ENCODE results near the gene RANBP1.
A peak's percentile ranks its signal among the peaks of the same experiment; 100 is the strongest.
"Not testable (repeated sequence)": the region's sequence is repeated elsewhere in the genome, so short reads cannot be mapped to it uniquely, and the experiment has no call there.

RANBP1 gene

DNA sequence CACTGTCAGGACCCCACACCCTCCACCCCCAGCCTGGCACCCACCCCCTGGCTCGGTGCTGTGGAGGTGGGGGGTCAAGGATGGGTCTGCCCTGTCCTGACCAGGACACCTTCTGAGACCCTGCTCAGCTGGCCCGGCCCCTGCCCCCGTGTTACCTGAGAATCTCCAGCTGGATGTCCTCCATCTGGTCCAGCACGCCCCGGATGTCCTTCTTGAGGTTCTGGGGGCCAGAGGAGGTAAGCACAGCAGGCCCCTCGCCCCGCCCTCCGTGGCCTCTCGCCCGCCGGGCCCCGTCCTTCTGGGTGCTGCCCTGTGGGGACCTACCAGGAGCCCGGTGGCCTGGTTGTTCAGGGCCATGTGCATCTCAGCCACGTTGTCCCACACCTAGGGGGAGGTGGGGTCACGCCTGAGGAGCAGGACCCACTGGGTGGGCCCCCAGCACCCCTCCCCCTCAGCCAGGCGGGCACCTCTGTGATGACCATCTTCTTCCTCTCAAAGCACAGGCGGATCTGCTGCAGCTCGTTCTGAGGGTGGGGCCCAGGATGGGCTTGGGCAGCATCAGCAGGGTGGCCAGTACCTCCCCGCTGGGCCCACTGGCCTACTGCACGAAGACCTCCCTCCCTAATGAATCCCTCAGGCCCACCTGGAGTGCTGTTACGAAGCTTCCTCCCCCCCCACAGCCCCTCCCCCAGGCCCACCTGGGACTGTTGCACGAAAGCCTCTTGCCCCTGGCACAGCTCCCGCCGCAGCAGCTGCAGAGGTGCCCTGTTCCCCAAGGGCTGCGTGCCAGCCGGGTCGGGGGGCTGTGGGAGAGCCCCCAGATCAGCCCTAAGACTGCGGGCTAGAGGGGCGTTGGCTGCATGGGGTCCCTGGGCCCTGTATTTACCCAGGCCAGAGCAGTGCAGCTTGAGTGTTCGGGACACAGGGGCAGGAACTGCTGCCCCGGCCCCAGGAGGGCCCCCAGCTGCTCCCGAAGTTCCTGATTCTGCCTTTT is 33.6 kb downstream of the RANBP1 start:
- no peak for DNase-seq (ENCODE audit: low read depth in 2 of 2, low spot score in 1 of 2)

GRCh38 chr22:20150381-20151275 is 34.7 kb downstream of the RANBP1 start, which contains the start of gene CCDC188:
Gene CCDC188, minus strand, starts transcription at chr22:20151055. Its CDS starts 69 bp downstream, at chr22:20150986.
- no peak for DNase-seq (ENCODE audit: low read depth in 2 of 2, low spot score in 1 of 2)

DNA sequence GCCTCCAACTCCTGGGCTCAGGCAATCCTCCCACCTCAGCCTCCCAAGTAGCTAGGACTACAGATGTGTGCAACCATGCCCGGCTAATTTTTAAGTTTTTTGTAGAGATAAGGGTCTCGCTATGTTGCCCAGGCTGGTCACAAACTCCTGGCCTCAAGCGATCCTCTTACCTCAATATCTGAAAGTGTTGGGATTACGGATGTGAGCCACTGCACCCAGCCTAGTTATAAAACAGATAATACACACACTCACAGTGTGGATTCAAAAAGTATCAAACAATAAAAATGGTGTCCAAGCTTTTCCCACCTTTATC is 35.3 kb downstream of the RANBP1 start:
- DNase-seq (ENCODE audit: low read depth in 2 of 2, low spot score in 1 of 2), result no peak

- no peak for DNase-seq (ENCODE audit: low read depth in 2 of 2, low spot score in 1 of 2)
Measured at GRCh38 chr22:20152464-20152890, 36.6 kb downstream of the RANBP1 start.

GRCh38 chr22:20153945-20154344 is 38.0 kb downstream of the RANBP1 start:
- DNase-seq (ENCODE audit: low read depth in 2 of 2, low spot score in 1 of 2), result no peak

DNA sequence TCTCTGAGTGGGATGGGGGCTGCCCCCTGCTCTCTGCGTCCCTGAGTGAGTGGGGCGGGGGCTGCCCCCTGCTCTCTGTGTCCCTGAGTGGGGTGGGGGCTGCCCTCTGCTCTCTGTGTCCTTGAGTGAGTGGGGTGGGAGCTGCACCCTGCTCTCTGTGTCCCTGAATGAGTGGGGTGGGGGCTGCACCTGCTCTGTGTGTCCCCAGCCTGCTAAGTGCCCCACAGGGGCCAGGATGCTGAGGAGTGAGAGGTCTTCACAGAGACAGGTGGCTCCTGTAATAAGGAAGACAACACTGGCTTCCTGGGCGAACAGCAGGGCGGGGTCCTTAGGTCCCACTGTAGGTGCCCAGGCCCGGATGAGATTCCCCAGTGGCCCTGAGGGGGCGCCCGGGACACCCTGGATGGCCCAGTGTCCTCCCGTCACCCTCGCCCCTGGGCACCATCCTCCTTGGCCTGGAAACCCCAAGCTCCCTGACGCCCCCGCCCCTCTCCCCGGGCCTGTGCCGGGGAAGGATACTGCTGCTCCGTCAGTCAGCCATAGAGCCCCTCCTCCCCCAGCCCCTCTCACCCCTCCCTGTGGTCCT is 38.8 kb downstream of the RANBP1 start:
- no peak for DNase-seq (ENCODE audit: low read depth in 2 of 2, low spot score in 1 of 2)

DNA sequence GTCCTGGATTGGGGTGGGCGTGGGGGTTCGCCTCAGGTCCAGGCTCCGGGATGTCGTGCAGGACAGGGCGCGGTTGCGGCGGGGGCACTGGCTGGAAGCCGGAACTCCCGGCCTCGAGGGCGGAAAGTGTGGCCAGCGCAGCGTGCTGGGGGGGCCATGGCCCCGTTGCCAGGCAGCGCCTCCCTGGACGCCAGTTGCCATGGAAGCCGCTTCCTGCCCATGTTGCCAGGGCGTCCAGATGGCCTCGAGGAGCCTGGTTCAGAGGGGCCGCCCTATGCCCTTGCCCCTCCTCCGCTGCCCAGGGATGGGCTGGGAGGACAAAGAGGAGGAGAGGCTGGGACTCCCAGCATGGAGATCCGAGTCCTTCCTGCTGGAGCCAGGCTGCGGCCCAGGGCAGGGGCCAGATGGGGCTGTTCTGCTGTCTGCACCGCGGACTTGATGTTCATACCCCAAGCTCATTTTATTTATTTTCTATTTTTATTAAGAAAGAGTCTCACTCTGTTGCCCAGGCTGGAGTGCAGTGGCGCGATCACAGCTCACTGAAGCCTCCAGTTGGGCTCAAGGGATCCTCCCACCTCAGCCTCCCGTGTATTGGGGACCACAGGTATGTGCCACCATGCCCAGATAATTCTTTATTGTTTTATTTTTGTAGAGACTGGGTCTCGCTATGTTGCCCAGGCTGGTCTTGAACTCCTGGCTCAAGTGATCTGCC is 39.6 kb downstream of the RANBP1 start:
- no peak for DNase-seq (ENCODE audit: low read depth in 2 of 2, low spot score in 1 of 2)

DNA sequence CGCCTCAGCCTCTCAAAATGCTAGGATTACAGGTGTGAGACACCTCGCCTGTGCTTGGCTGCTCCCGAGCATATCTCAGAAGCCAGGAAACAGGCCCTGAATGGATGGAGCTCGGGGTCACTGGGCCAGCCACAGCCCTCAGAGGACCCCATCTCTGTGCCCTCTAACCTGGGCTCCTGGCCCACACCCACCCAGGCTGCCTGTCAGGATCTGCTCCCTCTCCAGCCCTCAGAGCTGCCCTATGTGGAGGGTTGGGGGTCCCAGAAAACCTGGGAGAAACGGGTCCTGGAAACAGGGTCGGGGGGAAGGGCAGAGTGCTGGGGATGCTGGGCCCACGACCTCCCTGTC is 40.1 kb downstream of the RANBP1 start:
- DNase-seq (ENCODE audit: low read depth in 2 of 2, low spot score in 1 of 2), result no peak

GRCh38 chr22:20156611-20157429 is 40.9 kb downstream of the RANBP1 start:
- DNase-seq (ENCODE audit: low read depth in 2 of 2, low spot score in 1 of 2), result peak; percentile 87

- no peak for DNase-seq (ENCODE audit: low read depth in 2 of 2, low spot score in 1 of 2)
Measured at GRCh38 chr22:20157430-20158183, 41.7 kb downstream of the RANBP1 start.

- no peak for DNase-seq (ENCODE audit: low read depth in 2 of 2, low spot score in 1 of 2)
Measured at GRCh38 chr22:20158391-20159036, 42.6 kb downstream of the RANBP1 start.

- no peak for DNase-seq (ENCODE audit: low read depth in 2 of 2, low spot score in 1 of 2)
Measured at GRCh38 chr22:20159076-20159475, 43.2 kb downstream of the RANBP1 start.

DNA sequence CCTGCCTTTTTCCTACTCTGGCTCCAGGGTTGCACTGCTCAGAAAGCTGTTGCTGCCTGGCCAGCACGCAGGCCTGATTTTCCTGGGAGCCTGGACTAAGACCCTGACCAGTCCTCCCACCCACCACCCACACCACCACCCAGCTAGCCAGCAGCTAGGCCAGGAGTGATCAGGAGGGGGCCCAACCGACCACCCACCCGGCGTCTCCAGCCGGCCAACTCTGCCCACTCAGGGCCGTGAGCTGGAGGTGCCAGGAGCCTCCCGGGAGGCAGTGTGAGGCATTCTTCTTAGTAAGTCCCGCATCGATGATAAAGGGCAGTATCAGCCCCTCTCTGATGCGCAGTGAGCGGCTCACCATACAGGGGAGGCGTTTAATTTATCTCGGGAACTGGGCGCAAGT is 43.6 kb downstream of the RANBP1 start:
- DNase-seq (ENCODE audit: low read depth in 2 of 2, low spot score in 1 of 2), result not testable (repeated sequence)

DNA sequence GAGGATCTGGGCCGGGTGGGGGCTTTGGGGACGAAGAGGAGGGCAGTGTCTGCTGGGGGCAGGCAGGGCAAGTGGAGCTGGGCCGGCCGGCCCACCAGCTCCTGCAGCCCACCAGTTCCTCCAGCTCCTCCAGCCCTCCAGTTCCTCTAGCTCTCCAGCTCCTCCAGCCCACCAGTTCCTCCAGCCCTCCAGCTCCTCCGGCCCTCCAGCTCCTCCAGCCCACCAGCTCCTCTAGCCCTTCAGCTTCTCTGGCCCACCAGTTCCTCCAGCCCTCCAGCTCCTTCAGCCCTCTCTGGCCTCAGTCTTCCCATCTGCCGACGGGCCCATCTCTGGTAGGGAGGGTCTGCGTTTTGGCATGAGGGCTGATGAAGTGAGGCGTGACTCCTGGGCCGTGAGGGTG is 44.1 kb downstream of the RANBP1 start:
- no peak for DNase-seq (ENCODE audit: low read depth in 2 of 2, low spot score in 1 of 2)

DNA sequence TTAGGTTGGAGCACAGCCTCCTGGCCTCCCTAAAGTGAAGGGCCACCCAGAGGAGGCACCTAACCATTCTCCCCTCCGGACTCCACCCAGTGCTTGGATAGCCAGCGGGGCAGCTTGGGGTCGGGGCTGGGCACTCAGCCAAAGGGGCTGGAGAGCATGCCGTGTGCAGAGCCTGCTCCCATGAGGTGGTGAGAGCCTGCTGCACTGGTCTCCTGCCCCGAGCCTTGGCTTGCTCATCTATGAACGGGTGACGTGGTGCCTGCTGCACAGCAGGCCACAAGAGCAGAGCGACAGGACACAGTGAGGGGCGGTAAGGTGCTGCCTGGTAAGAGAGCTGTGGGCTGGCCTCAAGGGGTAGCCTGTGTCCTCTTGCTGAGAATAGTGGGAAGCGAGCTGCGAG is 49.0 kb downstream of the RANBP1 start:
- no peak for DNase-seq (ENCODE audit: low read depth in 2 of 2, low spot score in 1 of 2)

DNA sequence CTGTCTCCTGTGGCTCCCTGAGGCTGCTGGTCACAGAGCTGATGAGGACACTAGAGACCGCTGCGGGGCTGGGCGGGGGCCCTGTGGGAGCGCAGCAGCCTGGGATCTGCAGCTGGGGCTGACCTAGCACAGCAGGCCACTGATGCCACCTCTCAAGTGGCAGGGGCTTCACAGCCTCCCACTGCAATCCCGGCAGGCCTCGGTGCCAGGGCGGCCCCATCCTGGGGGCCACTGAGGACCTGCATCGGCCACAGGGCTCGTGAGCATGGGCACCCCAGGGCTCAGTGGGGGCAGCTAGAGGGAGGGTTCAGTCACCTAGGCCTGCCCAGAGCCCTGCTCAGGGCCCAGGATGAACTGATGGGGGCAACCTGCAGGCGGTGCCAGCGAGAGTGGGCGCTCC is 49.5 kb downstream of the RANBP1 start:
- no peak for DNase-seq (ENCODE audit: low read depth in 2 of 2, low spot score in 1 of 2)

DNA sequence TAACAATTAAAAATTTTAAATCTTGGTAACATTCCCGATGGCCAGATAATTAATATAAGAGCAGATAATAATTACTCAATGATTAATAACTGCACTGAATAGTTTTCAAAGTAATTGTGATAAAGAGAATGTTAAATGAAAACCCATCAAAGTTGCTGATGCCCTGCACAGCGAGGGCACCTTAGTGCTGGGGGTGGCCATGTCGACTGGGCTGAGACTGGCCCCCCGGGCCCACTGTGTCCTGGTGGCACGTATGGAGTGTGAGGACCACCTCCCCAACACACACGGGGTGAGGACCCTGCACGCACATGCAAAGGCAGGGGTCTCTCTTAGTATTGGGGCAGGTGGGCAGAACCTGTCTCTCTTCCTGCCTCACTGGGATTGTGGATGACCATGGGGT is 50.0 kb downstream of the RANBP1 start:
- DNase-seq (ENCODE audit: low read depth in 2 of 2, low spot score in 1 of 2), result no peak

DNA sequence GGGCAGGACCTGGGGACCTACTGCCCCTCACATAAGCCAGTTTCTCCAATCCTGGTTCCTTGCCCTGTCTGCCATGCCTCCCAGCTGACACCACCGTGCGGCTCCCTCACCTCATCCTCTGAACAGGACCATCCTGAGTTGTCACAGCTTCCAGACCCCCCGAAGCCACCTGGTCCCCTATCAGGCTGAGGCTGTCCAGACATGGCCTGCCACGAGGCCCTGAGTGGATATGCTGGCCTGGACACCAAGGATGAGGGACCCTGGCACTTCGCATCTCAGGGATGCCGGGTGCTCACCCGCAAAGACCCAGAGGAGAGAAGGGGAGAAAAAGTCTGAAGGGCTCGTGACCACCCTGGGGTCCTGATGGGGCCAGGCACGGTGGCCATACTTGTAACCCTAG is 50.8 kb downstream of the RANBP1 start:
- no peak for DNase-seq (ENCODE audit: low read depth in 2 of 2, low spot score in 1 of 2)

Measured in stimulated activated CD8-positive, alpha-beta memory T cell treated with anti-CD3 and anti-CD28 coated beads, Interleukin-4, amount 100 ng/mL, for 1 hour (primary cell).